ENCODE data around the gene TSEN54.

DNA sequence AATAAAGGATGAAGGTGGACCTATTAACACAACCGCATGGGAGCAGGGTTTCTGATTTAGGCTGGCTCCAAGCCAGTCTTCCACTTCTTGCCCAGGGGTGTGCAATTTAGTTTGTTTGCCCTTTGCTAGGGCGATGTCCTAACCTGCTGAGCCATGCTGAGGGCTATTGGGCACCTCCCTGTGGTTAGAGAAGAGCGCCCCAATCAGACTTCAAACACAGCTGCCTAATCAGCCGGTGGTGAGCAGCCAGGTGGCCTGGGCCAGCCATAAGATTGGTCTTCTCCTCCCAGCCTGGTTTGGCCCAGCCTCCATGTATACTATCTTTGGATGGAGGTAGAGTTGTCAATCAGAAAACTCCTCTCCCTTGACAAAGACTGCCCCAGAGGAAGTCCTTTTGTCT, 44.2 kb upstream of the TSEN54 start:
- no peak for TF ChIP-seq POLR2AphosphoS5 (IDR thresholded peaks at IDR 0.05; ENCODE audit: low read depth, low read length)
- TF ChIP-seq, protein P1, sequence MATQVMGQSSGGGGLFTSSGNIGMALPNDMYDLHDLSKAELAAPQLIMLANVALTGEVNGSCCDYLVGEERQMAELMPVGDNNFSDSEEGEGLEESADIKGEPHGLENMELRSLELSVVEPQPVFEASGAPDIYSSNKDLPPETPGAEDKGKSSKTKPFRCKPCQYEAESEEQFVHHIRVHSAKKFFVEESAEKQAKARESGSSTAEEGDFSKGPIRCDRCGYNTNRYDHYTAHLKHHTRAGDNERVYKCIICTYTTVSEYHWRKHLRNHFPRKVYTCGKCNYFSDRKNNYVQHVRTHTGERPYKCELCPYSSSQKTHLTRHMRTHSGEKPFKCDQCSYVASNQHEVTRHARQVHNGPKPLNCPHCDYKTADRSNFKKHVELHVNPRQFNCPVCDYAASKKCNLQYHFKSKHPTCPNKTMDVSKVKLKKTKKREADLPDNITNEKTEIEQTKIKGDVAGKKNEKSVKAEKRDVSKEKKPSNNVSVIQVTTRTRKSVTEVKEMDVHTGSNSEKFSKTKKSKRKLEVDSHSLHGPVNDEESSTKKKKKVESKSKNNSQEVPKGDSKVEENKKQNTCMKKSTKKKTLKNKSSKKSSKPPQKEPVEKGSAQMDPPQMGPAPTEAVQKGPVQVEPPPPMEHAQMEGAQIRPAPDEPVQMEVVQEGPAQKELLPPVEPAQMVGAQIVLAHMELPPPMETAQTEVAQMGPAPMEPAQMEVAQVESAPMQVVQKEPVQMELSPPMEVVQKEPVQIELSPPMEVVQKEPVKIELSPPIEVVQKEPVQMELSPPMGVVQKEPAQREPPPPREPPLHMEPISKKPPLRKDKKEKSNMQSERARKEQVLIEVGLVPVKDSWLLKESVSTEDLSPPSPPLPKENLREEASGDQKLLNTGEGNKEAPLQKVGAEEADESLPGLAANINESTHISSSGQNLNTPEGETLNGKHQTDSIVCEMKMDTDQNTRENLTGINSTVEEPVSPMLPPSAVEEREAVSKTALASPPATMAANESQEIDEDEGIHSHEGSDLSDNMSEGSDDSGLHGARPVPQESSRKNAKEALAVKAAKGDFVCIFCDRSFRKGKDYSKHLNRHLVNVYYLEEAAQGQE (IDR thresholded peaks at IDR 0.05; ENCODE audit: insufficient read depth in 1 of 2, low read depth in 2 of 2, low read length in 2 of 2): no peak

All from PFSK-1 (cell line).